Bronchial epithelial cell (primary cell): ENCODE results near the gene PLEKHG1. TPM values are rescaled to one million over a fixed set of nuclear protein-coding genes. Genes with fewer than 3 reads are reported as not detected.
A peak's percentile ranks its signal among the peaks of the same experiment; 100 is the strongest.

ENCODE experiments used
- DNase-seq: peaks from one replicate; pipeline ENCODE4 v3.0.0-alpha.2; 2010; ENCODE audit warnings: low read depth
- FAIRE-seq: peaks from 2 replicates; lab custom pipeline; 2011; peaks lifted over from hg19 to GRCh38; lab: Jason Lieb, UNC
- H3K27me3 ChIP-seq: 2 replicates; pipeline ENCODE4 v1.5.1; 2011; ENCODE audit warnings: low read length; ENCODE audit not compliant: control insufficient read depth, insufficient read depth
- H3K36me3 ChIP-seq: 2 replicates; pipeline ENCODE4 v1.5.1; 2011; ENCODE audit warnings: low read length; ENCODE audit not compliant: control insufficient read depth, insufficient read depth
- H3K4me3 ChIP-seq: 2 replicates; pipeline ENCODE4 v1.5.1; 2011; ENCODE audit warnings: mild to moderate bottlenecking, low read depth, low read length, control low read depth
- total RNA-seq: library from RNA; depleted of rRNA; stranded (reverse); fragments of >200 nt; gene quantifications from 2 replicates; pipeline ENCODE4 v1.2.1, GENCODE V29; 2014
- TF ChIP-seq, protein P1 (sequence below): IDR thresholded peaks from 2 replicates; pipeline ENCODE4 v1.5.1; 2011; ENCODE audit warnings: mild to moderate bottlenecking, moderate library complexity, low read length, control low read depth, inconsistent platforms; ENCODE audit not compliant: insufficient read depth, severe bottlenecking

PLEKHG1 gene
- total RNA-seq, 1 donor from 2014 or later, result 10.5 TPM

DNA sequence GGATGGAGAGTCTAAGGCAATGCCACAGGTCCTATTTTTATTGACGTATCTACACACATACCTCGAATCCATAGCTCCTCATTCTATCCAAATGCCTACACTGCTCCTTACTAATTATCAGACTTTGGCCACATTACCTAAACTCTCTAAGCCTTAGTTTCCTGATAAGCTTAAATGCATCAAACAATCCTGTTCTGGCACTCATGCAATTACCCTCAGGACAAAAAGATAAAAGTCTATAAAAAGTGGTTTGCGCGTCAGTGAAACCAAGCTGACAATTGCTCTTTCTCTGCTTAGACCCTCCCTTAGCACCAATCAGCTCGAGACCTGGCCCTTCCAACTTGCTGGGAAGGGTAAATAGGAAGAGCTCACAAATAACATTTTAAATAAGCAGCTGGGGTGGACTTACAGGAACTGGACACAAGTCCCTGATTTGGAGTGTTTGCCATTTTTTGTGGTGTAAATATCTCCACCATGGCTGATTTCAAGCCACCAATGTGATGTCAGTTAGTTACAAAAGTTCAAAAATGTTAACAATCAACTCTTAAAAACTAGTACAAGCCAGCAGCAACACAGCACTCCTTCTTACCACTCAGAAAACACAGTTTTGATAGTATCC is 7.2 kb upstream of the PLEKHG1 start:
- H3K36me3 ChIP-seq, result no peaks in the 10 kb centered on the region
- no peak for FAIRE-seq
- TF ChIP-seq, protein P1, sequence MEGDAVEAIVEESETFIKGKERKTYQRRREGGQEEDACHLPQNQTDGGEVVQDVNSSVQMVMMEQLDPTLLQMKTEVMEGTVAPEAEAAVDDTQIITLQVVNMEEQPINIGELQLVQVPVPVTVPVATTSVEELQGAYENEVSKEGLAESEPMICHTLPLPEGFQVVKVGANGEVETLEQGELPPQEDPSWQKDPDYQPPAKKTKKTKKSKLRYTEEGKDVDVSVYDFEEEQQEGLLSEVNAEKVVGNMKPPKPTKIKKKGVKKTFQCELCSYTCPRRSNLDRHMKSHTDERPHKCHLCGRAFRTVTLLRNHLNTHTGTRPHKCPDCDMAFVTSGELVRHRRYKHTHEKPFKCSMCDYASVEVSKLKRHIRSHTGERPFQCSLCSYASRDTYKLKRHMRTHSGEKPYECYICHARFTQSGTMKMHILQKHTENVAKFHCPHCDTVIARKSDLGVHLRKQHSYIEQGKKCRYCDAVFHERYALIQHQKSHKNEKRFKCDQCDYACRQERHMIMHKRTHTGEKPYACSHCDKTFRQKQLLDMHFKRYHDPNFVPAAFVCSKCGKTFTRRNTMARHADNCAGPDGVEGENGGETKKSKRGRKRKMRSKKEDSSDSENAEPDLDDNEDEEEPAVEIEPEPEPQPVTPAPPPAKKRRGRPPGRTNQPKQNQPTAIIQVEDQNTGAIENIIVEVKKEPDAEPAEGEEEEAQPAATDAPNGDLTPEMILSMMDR, result no peak
- DNase-seq, result no peak
- H3K27me3 ChIP-seq, result no peaks in the 10 kb centered on the region
- H3K4me3 ChIP-seq, result no peak overlapping the region

GRCh38 chr6:150593119-150593518 is 6.6 kb upstream of the PLEKHG1 start:
- Histone ChIP-seq H3K36me3 (no peaks in the 10 kb centered on the region), H3K27me3 (no peaks in the 10 kb centered on the region), H3K4me3 (no peak overlapping the region)
- DNase-seq, result no peak
- TF ChIP-seq, protein P1, result no peak
- no peak for FAIRE-seq

DNA sequence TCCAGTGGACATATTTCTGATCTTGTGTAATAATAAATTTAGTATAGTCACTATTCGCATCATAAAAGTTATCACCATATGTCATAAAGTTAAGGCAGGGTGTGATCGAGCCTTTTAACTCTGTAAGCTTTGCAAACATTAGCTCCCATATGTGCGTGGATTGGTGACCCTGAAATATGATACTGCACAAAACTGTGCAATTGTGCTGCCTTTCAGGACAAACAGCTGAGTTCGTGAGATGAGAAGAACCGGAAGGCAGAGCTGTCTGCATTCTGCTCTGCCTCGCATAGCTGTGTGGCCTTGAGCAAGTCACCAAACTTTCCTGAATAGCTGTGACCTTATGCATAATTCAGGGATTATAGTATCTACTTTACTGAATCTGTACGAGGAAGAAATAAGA is 3.2 kb upstream of the PLEKHG1 start:
- FAIRE-seq, result peak; percentile 28
- Histone ChIP-seq H3K4me3 (no peak overlapping the region), H3K36me3 (no peaks in the 10 kb centered on the region), H3K27me3 (no peaks in the 10 kb centered on the region)
- no peak for DNase-seq
- TF ChIP-seq, protein P1, result no peak

DNA sequence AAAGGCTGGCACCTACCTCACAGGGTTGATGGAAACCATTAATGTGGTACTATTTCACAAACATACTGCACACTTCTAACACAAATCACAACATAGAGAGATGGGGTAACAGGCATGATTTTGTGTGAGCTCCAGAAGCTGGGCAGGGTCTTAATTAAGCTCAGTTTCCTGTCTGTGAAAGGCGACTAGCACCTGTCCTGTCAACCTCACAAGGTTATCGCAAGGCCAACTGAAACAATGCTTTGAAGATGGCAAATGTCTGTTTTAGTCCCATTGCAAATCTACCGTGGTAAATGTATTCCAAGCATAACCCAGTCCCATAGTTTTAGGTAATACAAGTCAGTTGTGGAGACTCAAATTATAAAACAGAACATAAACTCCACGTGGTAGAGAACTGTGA is 1.3 kb upstream of the PLEKHG1 start:
- no peak for DNase-seq
- Histone ChIP-seq H3K36me3 (no peaks in the 10 kb centered on the region), H3K4me3 (no peak overlapping the region), H3K27me3 (no peaks in the 10 kb centered on the region)
- TF ChIP-seq, protein P1, result no peak
- no peak for FAIRE-seq

DNA sequence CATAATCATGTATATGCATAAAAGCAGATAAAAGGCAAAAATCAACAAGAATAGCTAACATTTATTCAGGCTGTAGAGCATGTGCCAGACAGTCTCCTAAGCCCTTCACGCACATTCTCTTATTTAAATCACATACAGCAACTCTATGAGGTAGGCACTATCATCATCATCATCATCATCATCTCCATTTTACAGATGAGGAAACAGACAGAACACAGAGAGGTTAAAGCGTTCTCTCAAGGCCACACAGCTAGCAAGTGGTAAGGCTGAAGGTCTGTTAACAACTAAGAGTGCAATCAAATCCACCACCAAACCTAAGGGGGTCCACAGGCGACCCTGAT is 857 bp upstream of the PLEKHG1 start:
- no peaks in the 10 kb centered on the region for H3K27me3 ChIP-seq
- FAIRE-seq (no peak), DNase-seq (no peak)
- H3K4me3 ChIP-seq, result no peak overlapping the region
- TF ChIP-seq, protein P1, result no peak
- H3K36me3 ChIP-seq, result no peaks in the 10 kb centered on the region

GRCh38 chr6:150600010-150600300 is 270 bp downstream of the PLEKHG1 start:
- TF ChIP-seq, protein P1, result no peak
- DNase-seq (no peak), FAIRE-seq (no peak)
- peak overlapping the region; percentile 75 for H3K4me3 ChIP-seq
- H3K36me3 ChIP-seq, result no peaks in the 10 kb centered on the region
- no peaks in the 10 kb centered on the region for H3K27me3 ChIP-seq
